WI38 (cell line): ENCODE results near the gene ALDH2.

Experiments used
- H3K4me3 ChIP-seq: 2 replicates; pipeline ENCODE4 v1.5.1; 2011; ENCODE audit warnings: low read depth, mild to moderate bottlenecking, control low read depth, low read length
- TF ChIP-seq, protein P1 (sequence below): IDR thresholded peaks from 2 replicates; pipeline ENCODE4 v1.5.1; 2012; ENCODE audit warnings: low read depth, mild to moderate bottlenecking, control low read depth, low read length

Gene ALDH2

DNA sequence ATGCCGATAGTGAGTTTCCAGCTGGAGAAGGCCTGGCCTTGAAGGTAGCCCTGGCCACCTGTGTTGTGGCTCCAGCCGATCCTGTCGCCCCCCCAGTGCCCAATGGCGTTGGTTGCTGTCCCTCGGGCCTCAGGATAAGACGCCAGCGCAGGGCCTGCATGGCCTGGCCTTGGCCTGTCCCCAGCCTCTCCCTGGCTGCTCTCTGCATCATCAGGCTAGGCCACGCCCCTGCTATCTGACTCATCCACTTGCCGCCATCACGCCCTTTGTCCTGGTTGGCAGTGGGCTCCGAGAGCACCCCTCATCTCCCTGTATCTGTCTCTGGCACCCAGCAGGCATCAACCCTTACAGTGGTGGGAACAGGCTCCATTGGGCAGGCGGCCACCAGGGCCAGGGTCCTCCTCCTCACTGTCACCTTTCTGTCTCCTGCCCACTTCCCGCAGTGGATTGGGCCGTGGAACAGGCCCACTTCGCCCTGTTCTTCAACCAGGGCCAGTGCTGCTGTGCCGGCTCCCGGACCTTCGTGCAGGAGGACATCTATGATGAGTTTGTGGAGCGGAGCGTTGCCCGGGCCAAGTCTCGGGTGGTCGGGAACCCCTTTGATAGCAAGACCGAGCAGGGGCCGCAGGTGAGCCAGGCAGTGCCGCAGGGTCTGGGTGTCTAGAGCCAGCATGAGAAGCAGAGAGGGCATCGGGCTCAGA lies 25.6 kb downstream of the ALDH2 start:
- no peak overlapping the region for H3K4me3 ChIP-seq
- TF ChIP-seq, protein P1, sequence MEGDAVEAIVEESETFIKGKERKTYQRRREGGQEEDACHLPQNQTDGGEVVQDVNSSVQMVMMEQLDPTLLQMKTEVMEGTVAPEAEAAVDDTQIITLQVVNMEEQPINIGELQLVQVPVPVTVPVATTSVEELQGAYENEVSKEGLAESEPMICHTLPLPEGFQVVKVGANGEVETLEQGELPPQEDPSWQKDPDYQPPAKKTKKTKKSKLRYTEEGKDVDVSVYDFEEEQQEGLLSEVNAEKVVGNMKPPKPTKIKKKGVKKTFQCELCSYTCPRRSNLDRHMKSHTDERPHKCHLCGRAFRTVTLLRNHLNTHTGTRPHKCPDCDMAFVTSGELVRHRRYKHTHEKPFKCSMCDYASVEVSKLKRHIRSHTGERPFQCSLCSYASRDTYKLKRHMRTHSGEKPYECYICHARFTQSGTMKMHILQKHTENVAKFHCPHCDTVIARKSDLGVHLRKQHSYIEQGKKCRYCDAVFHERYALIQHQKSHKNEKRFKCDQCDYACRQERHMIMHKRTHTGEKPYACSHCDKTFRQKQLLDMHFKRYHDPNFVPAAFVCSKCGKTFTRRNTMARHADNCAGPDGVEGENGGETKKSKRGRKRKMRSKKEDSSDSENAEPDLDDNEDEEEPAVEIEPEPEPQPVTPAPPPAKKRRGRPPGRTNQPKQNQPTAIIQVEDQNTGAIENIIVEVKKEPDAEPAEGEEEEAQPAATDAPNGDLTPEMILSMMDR, result no peak

DNA sequence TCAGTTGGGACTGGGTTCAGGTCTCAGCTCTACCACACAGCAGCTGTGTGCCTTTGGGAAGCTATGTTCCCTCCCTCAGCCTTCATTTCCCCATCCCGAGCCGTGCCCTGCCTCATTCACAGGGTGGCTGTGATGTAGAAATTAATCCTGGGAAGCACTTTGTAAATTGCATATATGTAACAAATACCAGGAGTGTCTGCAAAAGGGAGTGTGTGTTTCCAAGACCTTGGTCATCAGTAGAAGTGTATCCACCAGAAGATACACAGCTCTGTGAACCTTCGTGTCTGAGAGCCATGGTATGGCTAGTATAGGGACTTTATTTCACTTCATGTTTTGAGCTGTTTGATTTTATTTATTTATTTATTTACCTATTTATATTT lies 26.1 kb downstream of the ALDH2 start:
- TF ChIP-seq, protein P1, result no peak
- H3K4me3 ChIP-seq, result no peak overlapping the region

DNA sequence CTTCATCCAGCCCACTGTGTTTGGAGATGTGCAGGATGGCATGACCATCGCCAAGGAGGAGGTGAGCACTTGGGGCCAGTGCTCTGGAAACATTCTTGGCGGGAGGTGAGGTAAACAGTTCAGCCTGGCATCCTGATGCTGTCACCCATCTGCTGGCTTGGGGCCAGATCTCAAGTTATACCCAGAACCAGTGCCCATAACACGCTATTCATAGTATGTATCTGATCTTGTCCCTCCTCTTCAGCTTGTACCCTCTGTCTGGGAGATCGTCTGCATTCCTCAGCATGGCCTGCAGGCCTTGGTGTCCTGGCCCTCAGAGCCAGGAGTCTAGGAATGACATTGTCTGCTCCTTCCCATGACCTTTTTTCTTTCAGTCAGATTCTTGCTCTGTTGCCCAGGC lies 31.4 kb downstream of the ALDH2 start:
- TF ChIP-seq, protein P1, result no peak
- no peak overlapping the region for H3K4me3 ChIP-seq

DNA sequence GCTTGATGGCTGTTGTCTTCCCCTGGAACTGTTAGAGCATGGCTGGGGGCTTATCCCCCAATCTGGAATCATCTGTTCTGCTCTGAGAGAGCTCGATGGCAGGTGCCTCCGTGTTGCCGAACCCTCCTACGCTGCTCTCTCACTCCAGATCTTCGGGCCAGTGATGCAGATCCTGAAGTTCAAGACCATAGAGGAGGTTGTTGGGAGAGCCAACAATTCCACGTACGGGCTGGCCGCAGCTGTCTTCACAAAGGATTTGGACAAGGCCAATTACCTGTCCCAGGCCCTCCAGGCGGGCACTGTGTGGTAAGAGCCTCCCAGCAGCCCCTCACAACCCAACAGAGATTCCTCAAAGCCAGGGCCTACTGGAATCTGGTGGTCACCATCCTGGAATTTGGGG lies 33.0 kb downstream of the ALDH2 start:
- H3K4me3 ChIP-seq, result no peak overlapping the region
- TF ChIP-seq, protein P1, result no peak

DNA sequence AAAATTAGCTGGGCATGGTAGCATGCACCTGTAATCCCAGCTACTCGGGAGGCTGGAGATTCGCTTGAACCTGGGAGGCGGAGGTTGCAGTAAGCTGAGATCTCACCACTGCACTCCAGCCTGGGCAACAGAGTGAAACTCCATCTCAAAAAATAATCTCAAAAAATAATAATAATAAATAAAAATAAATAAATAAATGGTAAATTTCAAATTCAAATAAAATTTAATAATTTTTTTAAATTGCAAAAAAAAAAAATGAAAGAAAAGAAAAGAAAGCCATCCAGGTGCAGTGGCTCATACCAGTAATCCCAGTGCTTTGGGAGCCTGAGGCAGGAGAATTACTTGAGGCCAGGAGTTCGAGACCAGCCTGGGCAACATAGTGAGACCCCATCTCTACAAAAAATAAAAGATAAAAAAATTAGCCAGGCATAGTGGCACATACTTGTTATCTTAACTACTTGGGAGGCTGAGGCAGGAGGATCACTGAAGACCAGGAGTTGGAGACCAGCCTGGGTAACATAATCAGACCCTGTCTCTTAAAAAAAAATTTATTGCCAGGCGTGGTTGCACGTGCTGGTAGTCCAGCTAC lies 36.4 kb downstream of the ALDH2 start:
- H3K4me3 ChIP-seq, result no peak overlapping the region
- TF ChIP-seq, protein P1, result no peak

DNA sequence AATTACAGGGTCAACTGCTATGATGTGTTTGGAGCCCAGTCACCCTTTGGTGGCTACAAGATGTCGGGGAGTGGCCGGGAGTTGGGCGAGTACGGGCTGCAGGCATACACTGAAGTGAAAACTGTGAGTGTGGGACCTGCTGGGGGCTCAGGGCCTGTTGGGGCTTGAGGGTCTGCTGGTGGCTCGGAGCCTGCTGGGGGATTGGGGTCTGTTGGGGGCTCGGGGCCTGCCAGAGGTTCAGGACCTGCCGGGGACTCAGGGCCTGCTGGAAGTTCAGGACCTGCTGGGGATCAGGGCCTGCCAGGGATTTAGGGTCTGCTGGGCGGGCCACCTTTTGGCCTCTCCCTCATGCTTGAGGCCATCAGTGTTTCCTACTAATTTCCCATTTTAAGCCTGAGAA lies 37.1 kb downstream of the ALDH2 start:
- no peak overlapping the region for H3K4me3 ChIP-seq
- TF ChIP-seq, protein P1, result no peak

DNA sequence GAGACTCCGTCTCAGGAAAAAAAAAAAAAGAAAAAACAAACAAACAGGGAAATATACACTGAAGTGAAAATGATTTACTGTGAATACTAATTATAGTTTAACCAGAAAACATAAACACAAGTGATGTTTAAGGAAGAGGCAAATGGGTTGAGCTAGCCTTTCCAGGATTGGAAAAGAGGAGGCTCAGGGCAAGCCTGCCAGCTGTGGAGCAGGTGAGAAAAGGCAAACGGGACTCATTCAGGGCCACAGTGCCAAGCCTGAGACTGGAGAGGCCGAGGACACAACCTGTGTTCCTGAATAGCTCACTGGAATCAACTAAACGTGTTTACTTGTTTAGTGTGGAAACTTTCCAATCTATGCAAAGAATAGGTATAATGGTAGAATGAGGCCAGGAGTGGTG lies 39.6 kb downstream of the ALDH2 start:
- no peak overlapping the region for H3K4me3 ChIP-seq
- TF ChIP-seq, protein P1, result no peak
